B cell (primary cell): ENCODE results near the gene H6PD. TPM values are rescaled to one million over a fixed set of nuclear protein-coding genes. Genes with fewer than 3 reads are reported as not detected.

Source experiments
- ATAC-seq: fragments of 200-7000 bp; cut with Tn5 transposase; one replicate; pipeline ENCODE4 v1.10.0; 2021; ENCODE audit warnings: low read depth, mild to moderate bottlenecking, moderate number of reproducible peaks, moderate library complexity
- CTCF ChIA-PET: fragments of 350-600 bp; sonication (Branson Sonifier 250); formaldehyde crosslinking; loops from one replicate; lab custom pipeline; 2021; ENCODE audit warnings: antibody characterized with exemption, inconsistent platforms; lab: Charles Lee
- POLR2A ChIA-PET: fragments of 350-600 bp; sonication (Branson Sonifier 250); formaldehyde crosslinking; loops from one replicate; lab custom pipeline; 2021; ENCODE audit warnings: antibody characterized with exemption; lab: Charles Lee
- DNase-seq: peaks from one replicate; pipeline ENCODE4 v3.0.0; 2013
- H2AFZ ChIP-seq: 2 replicates; pipeline ENCODE4 v1.6.1; 2012; ENCODE audit warnings: mild to moderate bottlenecking, low read depth, low read length; ENCODE audit not compliant: insufficient read depth, poor library complexity, severe bottlenecking
- H3K27ac ChIP-seq, 2 donors: 1 replicate in 1 of 2; 2 replicates in 1 of 2; pipeline ENCODE4 v1.5.1; 2012 to 2013; ENCODE audit warnings: low read length in 2 of 2, mild to moderate bottlenecking in 2 of 2, moderate library complexity in 1 of 2
- H3K27me3 ChIP-seq, 4 experiments: fragments of 200-600 bp in 1 of 4; sonication (generic) in 1 of 4; replicated peaks in 1 of 4; 1 replicate in 2 of 4; 2 replicates in 2 of 4; pipeline versions ENCODE4 v1.6.1 to v1.7.0; 2013 to 2016; ENCODE audit warnings: low read length in 3 of 4, mild to moderate bottlenecking in 2 of 4, mixed read lengths in 1 of 4, moderate library complexity in 1 of 4; ENCODE audit not compliant: insufficient read depth in 4 of 4, control insufficient read depth in 3 of 4; ENCODE audit errors: control extremely low read depth in 1 of 4
- H3K36me3 ChIP-seq, 2 experiments: replicated peaks in 1 of 2; 1 replicate in 1 of 2; 2 replicates in 1 of 2; pipeline versions ENCODE4 v1.6.1 to v1.7.1; 2013; ENCODE audit warnings: low read length in 1 of 2; ENCODE audit not compliant: insufficient read depth in 2 of 2, control insufficient read depth in 1 of 2; ENCODE audit errors: control extremely low read depth in 1 of 2, extremely low read depth in 1 of 2
- H3K4me1 ChIP-seq, 2 donors: fragments of 200-600 bp in 1 of 2; sonication (generic) in 1 of 2; 1 replicate in 1 of 2; 2 replicates in 1 of 2; pipeline versions ENCODE4 v1.5.1 to v1.6.1; 2013 to 2017; ENCODE audit warnings: low read length in 2 of 2; ENCODE audit not compliant: control insufficient read depth in 2 of 2, insufficient read depth in 2 of 2
- H3K4me2 ChIP-seq: replicated peaks from 2 replicates; pipeline ENCODE3; 2012; ENCODE audit warnings: mild to moderate bottlenecking, low read depth, low read length; ENCODE audit not compliant: poor library complexity, severe bottlenecking
- H3K4me3 ChIP-seq, 5 experiments: fragments of 200-600 bp in 1 of 5; sonication (generic) in 1 of 5; 1 replicate in 3 of 5; 2 replicates in 2 of 5; pipeline versions ENCODE4 v1.5.1 to v1.7.0; 2011 to 2016; ENCODE audit warnings: low read length in 4 of 5, mild to moderate bottlenecking in 4 of 5, low read depth in 2 of 5, control low read depth in 1 of 5, moderate library complexity in 1 of 5; ENCODE audit not compliant: insufficient read depth in 1 of 5; ENCODE audit errors: control extremely low read depth in 1 of 5, extremely low read depth in 1 of 5
- H3K79me2 ChIP-seq: fragments of 200-600 bp; sonication (generic); one replicate; pipeline ENCODE4 v1.6.0; 2016; ENCODE audit warnings: low read length; ENCODE audit not compliant: control insufficient read depth, insufficient read depth
- H3K9ac ChIP-seq: fragments of 200-600 bp; sonication (generic); 2 replicates; pipeline ENCODE4 v1.6.1; 2017; ENCODE audit warnings: mild to moderate bottlenecking, low read length, moderate library complexity
- H3K9me3 ChIP-seq, 3 donors: one replicate each; pipeline versions ENCODE4 v1.6.1 to v1.7.1; 2013; ENCODE audit warnings: low read length in 2 of 3; ENCODE audit not compliant: control insufficient read depth in 2 of 3, insufficient read depth in 1 of 3; ENCODE audit errors: control extremely low read depth in 1 of 3
- H4K20me1 ChIP-seq: 2 replicates; pipeline ENCODE4 v1.6.0; 2012; ENCODE audit warnings: mild to moderate bottlenecking, low read length; ENCODE audit not compliant: insufficient read depth, control insufficient read depth, poor library complexity, severe bottlenecking
- H3K27ac Mint-ChIP-seq: one replicate; pipeline ENCODE4 v1.8.0; 2021; ENCODE audit warnings: mixed read lengths
- H3K27me3 Mint-ChIP-seq: one replicate; pipeline ENCODE4 v1.8.0; 2021; ENCODE audit warnings: mixed read lengths
- H3K4me1 Mint-ChIP-seq: one replicate; pipeline ENCODE4 v1.8.0; 2021; ENCODE audit warnings: mixed read lengths
- H3K4me3 Mint-ChIP-seq: one replicate; pipeline ENCODE4 v1.8.0; 2021; ENCODE audit warnings: mixed read lengths
- H3K9me3 Mint-ChIP-seq: one replicate; pipeline ENCODE4 v1.8.0; 2022; ENCODE audit warnings: mixed read lengths; ENCODE audit not compliant: insufficient read depth
- CTCF ChIP-seq: fragments of 200-600 bp; IDR thresholded peaks from one replicate; pipeline ENCODE4 v1.8.0; 2022; ENCODE audit warnings: antibody characterized with exemption, mild to moderate bottlenecking
- EZH2 ChIP-seq: IDR thresholded peaks from 2 replicates; pipeline ENCODE4 v1.6.1; 2012; ENCODE audit warnings: borderline replicate concordance, low read depth, mild to moderate bottlenecking, moderate library complexity, low read length; ENCODE audit not compliant: insufficient read depth, poor library complexity, severe bottlenecking
- WGBS: methylation state at CpG from one replicate; pipeline ENCODE4 v1.1.5; 2013; ENCODE audit warnings: missing lambda C conversion rate; ENCODE audit not compliant: insufficient coverage; 5-methylcytosine and 5-hydroxymethylcytosine counted together
- intact Hi-C: fragments of 100-400 bp; cut with micrococcal nuclease; formaldehyde crosslinking; loops from one replicate; pipeline ENCODE4 v1.10.0; 2022
- polyA plus RNA-seq: library from polyadenylated mRNA; depleted of rRNA; stranded (reverse); fragments of >200 nt; gene quantifications from 2 replicates; pipeline ENCODE4 v1.2.3, GENCODE V29; 2012
- total RNA-seq, 2 donors: library from RNA; stranded (reverse); fragments of 120-200 nt in 1 of 2; gene quantifications; 1 replicate in 1 of 2; 2 replicates in 1 of 2; pipeline versions ENCODE4 v1.2.3 to v1.2.4, GENCODE V29; 2013 to 2022

H6PD gene
- total and polyA plus RNA-seq, 2 donors (not counting 1 experiment from before 2014, with no cell fraction given), result 11.3 to 30.2 TPM

GRCh38 chr1:9271283-9271682 lies 36.7 kb downstream of the H6PD start:
- no peaks in the 10 kb centered on the region for H3K9me3 ChIP-seq
- H3K27me3 ChIP-seq, result no peaks in the 10 kb centered on the region
- peaks cover 8% of the 10 kb centered on the region for H3K4me1 Mint-ChIP-seq
- H4K20me1 ChIP-seq, result no peaks in the 10 kb centered on the region
- 88% methylated on average over 8 of the region's 11 CpGs for WGBS
- intact Hi-C loops, result no loop called here
- H3K4me1 ChIP-seq, result peaks cover 0 to 2% of the 10 kb centered on the region in 2 donors
- H3K27ac Mint-ChIP-seq, result no peak overlapping the region
- no peaks in the 10 kb centered on the region for H3K9me3 Mint-ChIP-seq
- H3K27me3 Mint-ChIP-seq, result no peaks in the 10 kb centered on the region
- no peak for TF ChIP-seq EZH2
- no peak for TF ChIP-seq CTCF
- ChIA-PET CTCF (no interaction called here), POLR2A (no interaction called here)
- no peak overlapping the region for H3K4me2 ChIP-seq
- H3K4me3 ChIP-seq, result no peak overlapping the region
- DNase-seq (no peak), ATAC-seq (no peak)
- H3K79me2 ChIP-seq, result no peaks in the 10 kb centered on the region
- H3K9ac ChIP-seq, result no peak overlapping the region
- H3K4me3 Mint-ChIP-seq, result no peak overlapping the region
- H3K27ac ChIP-seq, result no peak overlapping the region
- H3K36me3 ChIP-seq, result peaks cover 0 to 11% of the 10 kb centered on the region in 2 experiments
- H2AFZ ChIP-seq, result no peak overlapping the region

GRCh38 chr1:9271861-9272595 lies 37.5 kb downstream of the H6PD start:
- WGBS, result 93% methylated on average over 24 of the region's 24 CpGs
- intact Hi-C loops, result no loop called here
- H3K36me3 ChIP-seq, result peaks cover 0 to 8% of the 10 kb centered on the region in 2 experiments
- POLR2A ChIA-PET, result interaction anchor here (0.6 kb wide), 1 partner anchor 562 kb away, joined by 3 read pairs; no protein-coding TSS in a partner anchor
- DNase-seq, result no peak
- no peak for TF ChIP-seq EZH2
- TF ChIP-seq CTCF, result no peak
- no peaks in the 10 kb centered on the region for H3K79me2 ChIP-seq
- CTCF ChIA-PET, result interaction anchor here (1.0 to 1.4 kb wide), 2 partner anchors 18 to 219 kb away, joined by 3 to 4 read pairs; no protein-coding TSS in a partner anchor
- no peak overlapping the region for H2AFZ ChIP-seq
- H3K9ac ChIP-seq, result no peak overlapping the region
- no peaks in the 10 kb centered on the region for H3K9me3 ChIP-seq
- Mint-ChIP-seq H3K4me1 (peaks cover 8% of the 10 kb centered on the region), H3K9me3 (no peaks in the 10 kb centered on the region), H3K4me3 (no peak overlapping the region), H3K27ac (no peak overlapping the region), H3K27me3 (no peaks in the 10 kb centered on the region)
- no peak for ATAC-seq
- H4K20me1 ChIP-seq, result no peaks in the 10 kb centered on the region
- no peak overlapping the region for H3K27ac ChIP-seq
- peaks cover 0 to 2% of the 10 kb centered on the region in 2 donors for H3K4me1 ChIP-seq
- no peak overlapping the region for H3K4me3 ChIP-seq
- no peaks in the 10 kb centered on the region for H3K27me3 ChIP-seq
- no peak overlapping the region for H3K4me2 ChIP-seq
